NCI-H1436 treated with DMSO at 0.1 percent for 48 hours (cell line): ENCODE data around the gene TLR1.
"Not testable (repeated sequence)": the region's sequence is repeated elsewhere in the genome, so short reads cannot be mapped to it uniquely, and the experiment has no call there.

Source experiments
- DNase-seq: peaks from one replicate; lab custom pipeline; 2025; lab: John Stamatoyannopoulos, UW

Gene TLR1

DNA sequence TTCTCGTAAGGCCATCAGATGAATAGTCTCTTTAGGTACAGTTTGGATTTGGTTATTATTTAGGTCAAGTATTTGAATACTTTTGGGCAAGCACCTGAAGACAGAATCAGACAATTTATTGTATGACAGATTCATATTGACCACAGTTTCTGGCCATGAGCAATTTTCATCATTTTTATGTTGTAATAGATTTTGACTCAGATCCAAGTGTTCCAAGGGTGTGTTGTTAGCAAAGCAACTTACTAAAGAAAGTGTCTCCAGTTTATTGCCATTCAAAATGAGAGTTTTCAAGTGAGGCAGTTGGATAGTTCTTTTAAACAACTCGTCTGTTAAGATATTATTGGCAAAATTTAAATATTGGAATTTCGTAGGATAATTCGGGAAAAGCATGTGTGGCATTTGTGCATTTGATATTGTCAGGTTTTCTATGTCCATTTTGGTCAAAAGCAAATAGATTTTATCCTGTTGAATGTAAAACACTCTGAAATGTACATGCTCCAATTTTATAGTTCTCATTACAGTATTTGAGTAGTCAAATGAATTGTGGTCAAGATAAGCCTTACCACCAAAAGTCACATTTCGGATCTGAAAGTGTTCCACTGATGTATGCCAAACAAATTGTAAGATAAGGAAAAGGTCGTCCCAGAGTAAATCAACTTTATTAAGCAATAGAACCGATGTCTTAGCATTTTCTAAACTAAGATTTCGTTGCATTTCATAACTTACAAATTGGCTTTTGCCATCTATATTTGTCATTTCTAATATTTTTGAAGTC is 30.2 kb downstream of the TLR1 start:
- DNase-seq, result no peak

DNA sequence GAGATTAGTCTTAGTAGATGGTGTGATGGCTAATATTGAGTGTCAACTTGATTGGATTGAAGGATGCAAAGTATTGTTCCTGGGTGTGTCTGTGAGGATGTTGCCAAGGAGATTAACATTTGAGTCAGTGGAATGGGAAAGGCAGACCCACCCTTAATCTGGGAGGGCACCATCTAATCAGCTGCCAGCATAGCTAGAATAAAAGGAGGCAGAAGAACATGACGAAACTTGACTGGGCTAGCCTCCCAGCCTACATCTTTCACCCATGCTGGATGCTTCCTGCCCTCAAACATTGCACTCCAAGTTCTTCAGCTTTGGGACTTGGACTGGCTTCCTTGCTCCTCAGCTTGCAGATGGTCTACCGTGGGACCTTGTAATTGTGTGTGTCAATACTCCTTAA is 34.3 kb downstream of the TLR1 start:
- not testable (repeated sequence) for DNase-seq

DNA sequence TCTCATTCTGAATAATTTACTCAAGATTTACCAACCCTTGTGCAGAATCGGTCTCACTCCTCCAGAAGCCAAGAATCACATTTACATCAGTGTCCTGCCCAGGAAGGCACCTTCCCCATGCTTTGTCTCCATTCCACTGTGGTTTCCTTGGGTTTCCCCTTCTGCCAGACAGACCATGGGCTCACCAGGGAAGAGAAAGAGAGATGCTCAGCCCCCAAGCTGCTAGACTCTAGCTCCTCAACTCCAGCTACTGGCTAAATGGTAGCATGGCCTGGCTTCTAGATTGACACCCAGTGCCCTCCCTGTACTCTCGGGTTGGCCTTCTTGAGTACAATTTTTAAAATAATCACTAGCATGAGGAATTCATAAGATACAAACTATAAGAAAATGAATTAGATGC is 34.7 kb downstream of the TLR1 start:
- DNase-seq, result no peak

DNA sequence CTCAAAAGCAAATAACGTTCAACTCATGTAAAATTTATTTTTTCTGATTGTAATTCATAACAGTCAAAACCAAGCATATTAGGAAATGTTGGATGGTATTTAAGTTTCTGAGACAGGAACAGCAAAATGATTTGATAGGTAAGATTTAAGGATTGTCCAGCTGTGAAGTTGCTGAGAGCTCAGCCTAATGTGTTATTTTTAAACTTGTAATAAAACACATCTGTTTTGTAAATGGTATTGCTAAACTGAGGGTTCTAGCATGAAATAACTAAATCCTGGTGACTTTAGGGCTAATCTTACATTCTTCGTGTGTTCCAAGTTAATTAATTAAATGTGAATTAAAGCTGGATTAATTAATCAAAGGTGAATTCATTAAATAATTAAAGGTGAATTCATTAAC is 35.1 kb downstream of the TLR1 start:
- no peak for DNase-seq

DNA sequence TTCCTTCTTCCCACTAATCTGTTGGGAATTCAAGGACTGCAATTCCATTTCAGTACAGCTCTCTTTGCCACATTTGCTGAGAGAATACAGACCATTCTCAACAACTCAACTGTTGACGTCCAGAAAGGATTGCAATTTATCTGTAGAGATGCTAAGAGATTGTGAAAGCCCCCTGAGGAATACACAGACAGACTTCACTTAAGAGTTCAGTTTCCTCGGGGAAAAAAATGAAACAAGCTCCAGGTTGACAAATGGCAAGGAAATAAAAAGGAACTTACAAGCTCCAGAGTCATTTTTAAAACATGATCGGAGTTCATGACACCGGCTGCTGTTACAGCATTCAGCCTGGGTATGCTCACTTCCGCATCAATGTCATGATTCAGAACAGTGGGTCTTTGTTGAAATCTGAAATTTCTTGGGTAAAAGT is 35.6 kb downstream of the TLR1 start:
- DNase-seq, result no peak

DNA sequence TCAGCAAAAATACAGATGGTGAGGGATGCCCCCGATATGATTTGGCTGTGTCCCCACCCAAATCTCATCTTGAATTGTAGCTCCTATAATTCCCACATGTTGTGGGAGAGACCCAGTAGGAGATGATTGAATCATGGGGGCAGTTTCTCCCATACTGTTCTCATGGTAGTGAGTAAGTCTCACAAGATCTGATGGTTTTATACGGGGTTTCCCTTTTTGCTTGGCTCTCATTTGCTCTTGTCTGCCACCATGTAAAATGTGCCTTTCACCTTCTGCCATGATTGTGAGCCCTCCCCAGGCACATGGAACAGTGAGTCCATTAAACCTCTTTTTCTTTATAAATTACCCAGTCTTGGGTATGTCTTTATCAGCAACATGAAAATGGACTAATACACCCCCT is 37.7 kb downstream of the TLR1 start:
- DNase-seq, result not testable (repeated sequence)

DNA sequence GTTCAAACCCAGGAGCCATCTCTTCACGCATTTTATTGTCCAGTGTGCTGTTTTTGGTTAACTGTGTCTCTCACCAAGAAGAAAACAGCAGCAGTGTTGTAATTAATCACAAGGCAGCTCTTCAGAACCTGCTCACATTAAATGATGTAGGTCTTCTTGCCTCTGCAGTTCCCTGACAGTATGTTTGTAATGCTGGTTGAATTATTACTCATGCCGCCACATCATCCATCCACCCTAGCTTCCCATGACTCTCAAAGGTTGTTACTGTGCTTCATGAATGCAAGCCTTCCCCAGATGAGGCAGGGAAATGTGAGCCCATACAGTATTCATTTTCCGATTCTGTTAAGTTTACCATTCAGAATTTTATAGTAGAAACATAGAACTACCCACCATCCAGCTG is 39.2 kb downstream of the TLR1 start:
- DNase-seq, result no peak

DNA sequence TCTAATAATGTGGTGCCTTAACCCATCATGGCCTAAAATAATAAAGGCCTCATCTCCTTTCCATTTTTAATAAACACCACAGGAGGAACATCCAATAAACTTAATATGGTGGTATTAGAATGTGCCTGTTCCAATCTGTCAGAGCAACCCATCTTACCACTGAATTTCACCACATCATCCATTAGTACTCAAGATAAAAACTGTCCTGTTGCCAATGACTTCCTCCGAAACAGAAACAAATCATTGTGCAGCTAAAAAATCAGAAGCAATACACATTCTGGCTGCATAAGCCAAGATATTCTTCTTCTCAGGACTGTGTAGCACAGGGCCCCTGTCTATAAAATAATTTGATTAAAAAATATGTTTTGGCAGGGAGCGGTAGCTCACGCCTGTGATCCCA is 40.3 kb downstream of the TLR1 start:
- DNase-seq, result no peak

DNA sequence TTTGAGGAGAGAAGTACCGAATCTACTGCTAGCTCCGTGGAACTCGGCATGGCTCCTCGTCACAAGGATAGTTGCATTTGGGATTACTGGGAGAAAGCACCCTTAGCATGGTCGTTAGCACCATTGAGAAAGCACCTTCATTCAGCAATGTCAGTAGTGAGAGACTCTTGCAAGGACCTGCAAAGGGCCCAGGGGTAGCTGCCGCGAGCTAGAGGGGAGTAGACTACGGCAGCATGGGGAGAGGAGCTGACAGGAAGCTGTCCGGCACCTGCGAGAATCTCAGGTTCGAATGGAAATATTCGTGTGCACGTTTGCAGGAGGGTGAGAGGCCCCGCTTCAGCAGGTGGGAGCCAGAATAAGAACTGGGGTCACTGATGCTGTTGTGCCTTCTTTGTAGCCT is 42.0 kb downstream of the TLR1 start:
- no peak for DNase-seq

DNA sequence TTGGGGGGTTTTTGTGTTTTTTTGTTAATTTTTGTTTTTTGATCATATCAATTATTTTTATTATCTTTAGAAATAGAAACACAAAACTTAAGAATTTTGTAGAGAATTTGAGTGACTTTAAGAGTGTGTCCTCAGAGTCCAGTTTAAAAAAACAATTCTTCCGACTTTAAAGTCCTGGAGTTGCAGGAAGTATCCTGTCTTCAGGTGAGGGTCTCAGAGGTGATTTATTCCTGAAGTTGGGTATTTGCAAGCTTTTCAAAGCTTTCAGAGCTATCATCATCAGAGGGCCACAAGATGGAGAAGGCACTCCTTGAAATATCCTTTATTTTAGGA is 44.8 kb downstream of the TLR1 start:
- no peak for DNase-seq

DNA sequence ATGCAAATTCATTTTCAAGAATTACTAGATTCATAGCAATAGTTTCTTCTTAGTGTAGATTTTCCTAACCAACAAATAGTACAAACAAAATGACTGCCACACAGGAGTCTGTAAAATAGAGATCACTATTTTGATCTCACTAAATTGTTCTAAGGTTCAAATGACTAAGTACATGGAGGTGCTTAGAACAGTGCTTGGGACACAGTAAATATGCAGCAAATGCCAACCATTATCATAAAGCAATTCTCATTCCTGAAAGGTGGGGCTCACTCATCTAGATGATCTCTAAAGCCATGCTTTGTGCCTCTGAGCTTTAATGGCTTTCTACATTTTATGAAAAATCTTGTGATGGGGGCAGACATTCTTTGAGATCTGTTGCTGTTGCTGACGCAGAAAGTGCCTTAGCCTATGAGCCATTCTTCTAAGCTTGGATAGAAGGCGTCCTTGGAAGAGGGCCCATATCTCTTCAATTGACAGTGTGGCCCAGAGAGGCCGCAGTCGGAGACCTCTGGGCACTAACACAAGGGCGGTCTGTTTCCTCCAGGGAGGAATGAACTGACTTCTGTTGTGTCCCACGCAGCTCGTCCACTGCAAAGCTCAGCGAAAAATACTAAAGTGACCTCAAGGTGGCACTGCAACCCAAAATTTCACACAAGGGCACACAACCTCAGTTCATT is 45.3 kb downstream of the TLR1 start:
- no peak for DNase-seq

DNA sequence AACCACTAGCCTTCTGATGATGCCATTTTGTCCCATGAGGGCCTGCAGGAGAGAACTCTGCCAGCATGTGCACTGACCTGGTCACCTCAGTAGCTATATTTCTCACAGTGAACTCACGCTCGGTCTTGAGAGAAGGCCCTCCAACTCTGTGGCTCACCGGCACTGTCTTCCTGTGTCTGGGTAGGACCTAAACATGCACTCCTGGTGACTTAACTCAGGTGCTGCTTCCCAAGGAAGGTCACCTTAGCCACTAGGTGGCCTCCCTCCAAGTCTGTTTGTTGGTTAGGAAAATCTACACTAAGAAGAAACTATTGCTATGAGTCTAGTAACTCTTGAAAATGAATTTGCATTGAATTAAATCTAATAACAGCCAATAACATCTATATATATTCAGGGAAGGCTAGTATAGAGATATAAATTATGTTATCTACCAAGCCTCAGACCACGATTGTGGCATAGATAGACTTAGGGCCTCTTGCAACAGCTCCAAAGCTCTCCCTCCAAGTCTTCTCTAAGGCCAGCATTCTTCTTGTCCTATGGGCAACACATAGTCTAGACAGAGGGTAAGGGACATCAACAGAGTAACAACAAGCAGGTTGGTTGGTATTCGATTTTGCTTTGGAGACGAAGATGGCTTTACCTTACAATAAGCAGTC is 46.5 kb downstream of the TLR1 start:
- DNase-seq, result no peak

DNA sequence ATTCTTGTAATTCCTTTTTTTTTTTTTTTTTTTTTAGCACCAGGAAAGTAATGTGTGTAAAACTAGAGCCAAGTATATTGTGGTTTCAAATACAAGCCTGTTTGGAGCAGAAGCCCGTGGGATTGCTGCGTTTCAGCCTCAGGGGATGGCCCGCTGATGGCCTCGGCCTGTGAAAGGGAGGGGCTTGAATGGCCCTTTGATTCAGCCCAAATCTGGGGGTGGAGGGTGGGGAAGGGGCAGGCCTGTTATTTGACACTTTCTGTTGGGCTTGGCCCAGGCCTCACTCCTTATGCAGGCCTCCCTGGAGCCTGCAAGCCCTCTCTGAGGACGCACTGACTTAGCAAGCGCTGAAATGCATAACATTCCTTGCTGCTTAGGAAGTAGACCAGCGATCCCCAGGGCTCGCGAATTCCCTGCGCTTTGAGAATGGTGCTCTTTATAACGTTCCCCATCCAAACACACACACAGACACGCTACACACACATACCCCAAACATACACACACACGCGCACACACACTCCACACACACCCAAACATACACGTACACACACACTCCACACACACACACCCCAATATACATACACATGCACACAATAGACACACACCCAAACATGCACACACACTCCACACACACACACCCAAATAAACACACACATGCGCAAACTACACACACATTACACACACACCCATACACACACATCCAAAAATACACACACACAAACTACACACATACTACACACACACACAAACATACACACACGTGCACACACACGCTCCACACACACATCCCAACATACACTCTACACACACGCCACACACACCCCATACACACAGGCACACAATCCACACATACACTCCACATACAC is 51.4 kb downstream of the TLR1 start:
- peak; percentile 54 for DNase-seq

DNA sequence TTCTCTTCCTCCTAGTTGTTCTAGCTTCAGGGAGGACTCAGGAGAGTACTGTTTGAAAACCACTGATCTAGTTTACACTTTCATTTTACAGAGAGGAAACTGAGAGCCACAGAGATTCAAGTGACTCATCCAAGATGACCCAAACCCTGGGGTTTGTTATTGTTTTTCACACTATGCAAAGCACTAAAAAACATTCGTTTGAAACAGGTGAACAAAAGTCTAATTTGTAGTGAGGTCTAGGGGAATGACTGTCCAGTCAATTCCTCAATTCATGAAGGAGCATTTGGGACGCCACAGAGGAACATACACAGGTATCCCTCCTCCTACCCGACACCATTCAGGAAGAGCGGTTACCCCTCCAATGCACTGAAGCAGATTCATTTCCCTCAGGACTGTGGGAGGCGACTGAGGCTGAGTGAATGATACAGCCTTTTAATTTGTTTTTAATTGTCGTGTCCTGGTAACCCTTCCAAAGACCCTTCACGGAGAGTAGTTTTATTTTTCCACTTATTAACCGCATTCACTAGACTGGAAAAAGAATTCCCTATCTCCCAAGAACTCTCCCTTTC is 52.1 kb downstream of the TLR1 start:
- no peak for DNase-seq

DNA sequence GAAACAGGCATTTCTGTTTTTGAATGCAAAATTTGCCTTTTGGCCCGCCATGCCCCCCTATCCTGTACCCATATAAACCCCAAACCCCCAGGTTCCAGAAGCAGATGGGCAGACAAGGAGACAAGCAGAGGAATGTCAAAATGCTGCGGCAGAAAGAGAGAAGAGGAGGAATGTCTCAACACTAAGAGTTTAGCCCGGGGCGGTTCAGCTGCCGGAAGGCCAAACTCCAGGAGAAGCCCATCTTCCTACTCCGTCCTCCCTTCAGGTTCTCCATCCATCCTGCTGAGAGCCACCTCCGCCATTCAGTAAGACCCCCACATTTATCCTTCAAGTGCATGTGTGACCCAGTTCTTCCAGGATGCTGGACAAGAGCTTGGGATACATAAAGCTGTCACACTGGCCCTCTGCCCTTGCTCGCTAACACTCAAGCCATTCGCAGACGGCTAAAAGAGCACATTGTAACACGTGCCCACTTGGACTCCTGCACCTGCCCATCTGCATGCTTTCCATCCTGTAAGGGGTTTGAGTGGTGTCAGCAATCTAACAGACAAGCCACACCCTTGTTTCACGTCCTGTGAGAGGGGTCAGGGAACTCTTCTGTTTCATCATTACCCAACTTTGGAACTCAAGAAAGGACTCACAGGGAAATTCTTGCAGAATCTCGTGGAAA is 53.1 kb downstream of the TLR1 start:
- no peak for DNase-seq

DNA sequence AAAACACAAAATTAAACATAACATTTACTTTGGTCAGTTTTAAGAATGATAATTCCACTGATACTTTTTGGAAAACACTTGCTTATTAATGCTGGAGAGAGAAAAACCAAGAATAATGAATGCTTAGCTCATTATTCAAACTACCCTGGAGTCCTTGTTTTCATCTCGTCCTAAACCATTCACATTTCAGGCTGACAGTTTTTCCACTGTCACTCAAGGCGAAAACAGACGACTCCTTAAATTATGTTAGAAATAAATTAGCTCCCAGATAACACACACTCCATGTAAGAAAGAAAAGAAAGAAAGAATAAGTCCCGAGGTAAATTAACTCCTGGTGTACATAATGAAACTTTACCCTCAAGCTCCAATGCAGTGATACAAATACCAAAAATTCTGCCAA is 55.3 kb downstream of the TLR1 start:
- no peak for DNase-seq

DNA sequence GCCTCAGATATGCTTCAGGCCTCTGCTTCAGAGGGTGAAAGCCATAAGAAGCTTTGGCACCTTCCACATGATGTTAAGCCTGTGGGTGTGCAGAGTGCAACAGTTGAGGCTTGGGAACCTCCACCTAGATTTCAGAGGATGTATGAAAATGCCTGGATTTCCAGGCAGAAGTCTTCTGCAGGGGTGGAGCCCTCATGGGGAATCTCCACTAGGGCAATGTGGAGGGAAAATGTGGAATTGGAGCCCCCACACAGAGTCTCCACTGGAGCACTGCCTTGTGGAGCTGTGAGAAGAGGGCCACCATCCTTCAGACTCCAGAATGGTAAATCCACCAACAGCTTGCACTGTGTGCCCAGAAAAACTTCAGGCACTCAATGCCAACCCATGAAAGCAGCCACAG is 57.0 kb downstream of the TLR1 start:
- no peak for DNase-seq
